GM19351 (cell line): Measurements from ENCODE around the gene GPATCH2L.
A peak's percentile ranks its signal among the peaks of the same experiment; 100 is the strongest.

Experiments used
- ATAC-seq: cut with Tn5 transposase; IDR thresholded peaks from one replicate; pipeline ENCODE4 v1.9.1; 2021; ENCODE audit warnings: mild to moderate bottlenecking, moderate library complexity; ENCODE audit not compliant: unreplicated experiment

Gene GPATCH2L

DNA sequence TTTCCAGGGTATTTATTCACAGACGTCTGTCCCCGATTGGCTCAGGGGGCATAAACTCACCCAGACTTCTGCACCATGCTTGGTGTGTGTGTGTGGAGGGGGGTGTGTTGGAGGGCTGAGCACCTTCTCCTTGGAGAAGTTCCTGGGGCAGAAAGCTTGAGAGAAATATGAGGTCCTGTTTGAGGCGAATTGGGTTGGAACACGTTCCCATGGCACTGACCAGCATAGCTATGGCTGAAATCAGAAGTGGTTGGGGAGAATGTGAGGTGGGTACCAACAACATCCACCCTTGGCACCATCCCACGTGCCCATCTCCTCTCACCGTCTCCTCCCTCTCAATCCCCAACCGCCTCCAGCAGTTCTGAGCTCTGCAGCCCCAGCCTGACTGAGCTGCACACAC, 16.0 kb upstream of the GPATCH2L start:
- ATAC-seq = no peak

DNA sequence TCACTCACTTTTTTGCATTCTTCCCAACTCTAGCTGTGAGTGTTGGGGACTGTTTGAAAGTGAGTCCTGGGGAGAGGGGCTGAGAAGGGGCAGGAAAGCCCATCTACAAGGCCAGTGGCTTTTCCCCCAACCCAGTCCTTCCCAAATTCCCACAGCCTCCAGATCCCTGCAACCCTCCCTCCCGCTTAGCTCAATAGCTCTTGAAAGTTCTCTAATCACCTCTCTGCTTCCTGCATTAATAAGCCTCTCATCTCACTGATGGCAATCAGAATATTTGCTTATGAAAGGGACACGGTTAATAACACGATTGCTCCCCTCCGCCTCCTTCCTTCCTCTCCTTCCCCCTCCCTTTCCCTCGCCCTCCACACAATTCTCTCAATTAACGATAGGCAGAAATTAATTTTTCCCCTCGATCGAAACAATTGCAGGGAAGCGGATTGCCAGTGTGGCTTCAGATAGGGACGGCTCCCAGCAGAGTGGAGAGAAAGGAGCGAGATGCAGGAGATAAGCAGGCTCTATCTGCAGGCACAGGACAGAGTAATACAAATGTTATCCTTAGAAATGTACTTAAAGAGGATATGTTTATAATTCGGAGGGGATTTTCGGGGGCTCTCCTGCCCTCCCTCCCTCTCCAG, 15.1 kb upstream of the GPATCH2L start:
- ATAC-seq = no peak

DNA sequence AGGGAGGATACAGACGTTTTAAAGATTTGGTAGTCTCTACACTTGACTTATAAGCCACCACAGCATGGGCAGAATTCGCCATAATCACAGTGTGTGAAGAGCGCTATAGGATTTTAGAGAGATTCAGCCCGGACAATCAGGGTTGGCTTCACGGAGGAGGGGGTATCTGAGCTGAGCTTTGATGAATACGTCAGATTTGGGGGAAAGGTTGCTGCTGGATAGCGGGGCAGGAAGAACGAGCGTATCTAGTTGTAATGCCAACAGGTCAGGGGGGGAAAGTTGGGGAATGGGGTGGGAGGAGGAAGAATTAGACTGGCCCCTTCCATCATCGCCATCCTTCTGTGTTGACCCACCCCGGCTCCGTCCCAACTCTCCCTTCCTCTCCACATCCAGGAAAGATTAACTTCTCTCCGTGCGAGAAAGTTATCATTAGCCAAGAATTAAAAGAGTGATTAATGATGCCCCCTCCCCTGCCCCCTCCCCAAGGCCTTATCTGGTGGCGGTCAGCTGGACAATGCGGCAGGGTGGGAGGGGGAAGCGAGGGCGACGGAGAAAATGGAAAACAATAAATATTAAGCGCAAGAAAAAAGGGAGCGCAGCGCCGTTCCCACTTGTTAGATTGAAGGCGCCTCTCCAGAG, 13.5 kb upstream of the GPATCH2L start:
- no peak for ATAC-seq

DNA sequence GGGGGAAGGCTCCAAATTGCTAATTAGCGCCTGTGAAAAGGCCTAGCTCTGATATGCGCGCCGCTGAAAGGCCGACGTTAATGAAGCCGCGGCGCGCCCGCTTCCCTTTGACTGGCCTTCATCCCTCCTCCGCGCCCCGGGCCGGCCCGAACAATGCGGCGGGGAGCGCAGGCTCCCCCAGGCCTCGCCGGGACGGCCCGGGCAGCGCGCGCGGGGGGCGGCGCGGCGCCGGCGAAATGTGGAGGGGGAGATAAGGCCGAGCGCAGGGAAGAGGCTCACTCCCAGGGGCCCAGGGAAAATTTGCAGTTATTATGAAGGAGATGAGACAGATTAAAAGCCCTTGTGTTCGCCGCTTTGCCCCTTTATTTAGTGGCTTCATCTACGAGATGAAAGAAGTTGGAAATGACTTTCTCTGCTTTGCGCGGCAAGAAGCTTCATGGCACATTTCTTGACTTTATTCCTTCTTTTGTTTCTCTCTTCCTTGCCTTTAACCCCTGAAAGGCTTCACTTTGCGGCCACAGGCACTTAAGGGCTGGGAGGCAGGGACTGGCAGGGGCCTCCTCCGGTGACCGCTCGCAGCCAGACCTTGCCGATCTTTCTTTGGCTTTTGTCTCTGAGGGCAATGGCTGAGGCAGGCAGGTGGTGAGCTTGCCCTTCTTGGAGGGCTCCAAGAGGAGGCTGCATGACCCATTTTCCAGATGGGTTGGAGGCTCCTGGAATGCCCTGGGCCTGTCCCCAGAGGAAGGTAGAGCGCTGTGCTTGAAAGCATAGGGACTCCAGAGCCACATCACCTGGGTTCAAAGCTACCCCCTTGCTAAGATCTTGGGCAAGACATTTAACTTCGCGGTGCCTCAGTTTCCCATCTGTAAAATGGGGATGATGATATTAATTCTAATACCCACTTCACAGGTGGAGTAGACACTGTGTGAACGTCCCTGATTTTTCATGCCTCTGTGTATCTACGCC, 12.7 kb upstream of the GPATCH2L start:
- ATAC-seq = no peak

DNA sequence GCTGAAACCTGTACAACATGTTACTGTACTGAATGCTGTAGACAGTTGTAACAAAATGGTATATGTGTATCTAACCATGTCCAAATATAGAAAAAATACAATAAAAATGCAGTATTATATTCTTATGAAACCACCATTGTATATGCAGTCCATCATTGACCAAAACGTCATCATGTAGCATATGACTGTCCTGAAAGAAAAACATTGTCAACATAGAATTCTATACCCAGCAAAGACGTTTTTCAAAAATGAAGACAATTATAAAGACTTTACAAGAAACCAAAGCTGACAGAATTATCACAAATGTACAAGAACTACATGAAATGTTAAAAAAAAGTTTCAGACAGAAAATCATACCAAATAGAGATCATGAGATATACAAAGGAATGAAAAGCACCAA, 8.1 kb upstream of the GPATCH2L start:
- no peak for ATAC-seq

DNA sequence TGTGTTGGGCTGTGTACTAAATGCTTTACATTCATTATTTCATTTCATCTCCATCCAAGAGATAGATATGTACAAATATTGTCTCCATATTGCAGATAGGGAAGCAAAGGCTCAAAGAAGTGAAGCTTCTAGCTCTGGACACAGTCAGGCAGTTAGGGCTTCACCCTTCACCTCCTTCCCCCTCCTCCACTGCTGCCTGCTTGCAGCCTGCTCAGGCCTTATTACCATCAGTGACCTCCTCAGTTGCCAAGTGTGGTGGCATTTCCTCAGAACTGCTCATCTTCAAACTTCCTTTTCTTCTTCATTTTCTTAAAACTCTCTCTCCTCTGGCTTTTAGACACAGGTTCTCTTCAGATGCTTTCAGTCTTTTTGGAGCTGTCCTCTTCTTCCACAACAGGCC, 4.7 kb upstream of the GPATCH2L start:
- no peak for ATAC-seq

DNA sequence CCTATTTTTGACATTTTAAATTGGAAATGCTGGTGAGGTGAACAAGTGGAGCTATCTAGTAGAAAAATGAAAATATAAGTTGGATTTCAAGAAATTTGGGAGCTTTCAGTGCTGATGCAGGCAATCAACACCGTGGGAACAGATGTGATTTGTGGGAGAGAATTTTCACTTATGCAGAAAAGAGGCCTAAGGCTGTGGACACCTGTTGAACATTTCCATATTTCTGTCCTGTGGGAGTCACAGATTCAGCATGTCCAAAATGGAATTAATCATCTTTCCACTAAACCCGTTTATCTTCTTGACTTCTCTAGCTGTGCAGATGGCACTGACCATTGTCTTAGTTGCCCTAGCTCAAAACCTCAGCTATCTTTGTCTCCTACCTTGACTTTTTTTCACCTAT, 2.5 kb upstream of the GPATCH2L start:
- ATAC-seq = no peak

DNA sequence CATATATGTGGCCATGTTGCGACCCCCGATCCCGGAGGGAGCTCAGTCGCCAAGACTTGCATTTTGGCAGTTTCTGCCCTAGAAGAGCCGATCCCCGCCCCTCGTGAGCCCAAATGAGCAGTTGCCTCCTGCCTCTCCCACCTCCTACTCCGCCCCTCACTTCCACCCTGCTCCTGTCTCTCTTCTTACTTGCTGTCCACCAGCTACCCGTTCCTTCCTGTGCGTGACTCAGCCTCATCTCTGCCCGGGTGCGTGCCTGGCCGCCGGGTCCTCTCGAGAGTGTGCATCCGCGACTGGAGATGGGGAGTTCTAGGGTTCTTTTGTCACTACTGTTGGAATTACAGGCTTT, 585 bp downstream of the GPATCH2L start:
- peak; percentile 78 for ATAC-seq

DNA sequence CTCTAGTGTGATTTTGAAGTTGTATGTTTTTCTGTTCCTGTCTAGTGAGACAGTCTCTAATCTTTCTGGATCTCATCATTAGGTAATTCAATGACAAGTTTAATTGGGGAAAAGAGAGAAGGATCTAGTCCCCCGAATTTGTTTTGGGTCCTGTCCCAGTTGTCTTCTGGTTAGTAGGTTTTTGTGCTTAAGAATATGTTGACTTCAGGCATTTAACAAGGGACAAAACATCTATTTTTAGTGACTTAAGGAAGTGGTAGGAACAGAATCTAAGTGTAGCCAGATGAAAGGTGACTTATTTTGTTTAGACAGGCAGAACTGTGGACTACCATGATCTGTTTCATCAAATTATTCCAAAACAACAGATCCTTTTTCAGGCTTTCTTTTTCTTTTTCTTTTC, 2.2 kb downstream of the GPATCH2L start:
- ATAC-seq = no peak

DNA sequence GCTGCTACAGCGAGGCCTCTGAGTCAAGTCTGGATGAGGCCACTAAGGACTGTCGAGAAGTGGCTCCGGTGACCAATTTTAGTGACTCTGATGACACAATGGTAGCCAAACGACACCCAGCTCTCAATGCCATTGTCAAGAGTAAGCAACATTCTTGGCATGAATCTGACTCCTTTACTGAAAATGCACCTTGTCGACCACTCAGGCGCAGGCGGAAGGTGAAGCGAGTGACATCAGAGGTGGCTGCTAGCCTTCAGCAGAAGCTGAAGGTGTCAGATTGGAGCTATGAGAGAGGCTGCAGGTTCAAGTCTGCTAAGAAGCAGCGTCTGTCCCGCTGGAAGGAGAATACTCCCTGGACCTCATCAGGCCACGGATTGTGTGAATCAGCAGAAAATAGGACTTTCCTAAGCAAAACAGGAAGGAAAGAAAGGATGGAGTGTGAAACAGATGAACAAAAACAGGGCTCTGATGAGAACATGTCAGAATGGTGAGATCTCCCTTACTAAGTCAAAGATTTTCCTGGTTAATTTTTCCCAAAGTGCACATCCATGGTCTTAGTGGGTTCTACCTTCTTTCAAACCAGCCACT, 2.9 kb downstream of the GPATCH2L start:
- no peak for ATAC-seq

DNA sequence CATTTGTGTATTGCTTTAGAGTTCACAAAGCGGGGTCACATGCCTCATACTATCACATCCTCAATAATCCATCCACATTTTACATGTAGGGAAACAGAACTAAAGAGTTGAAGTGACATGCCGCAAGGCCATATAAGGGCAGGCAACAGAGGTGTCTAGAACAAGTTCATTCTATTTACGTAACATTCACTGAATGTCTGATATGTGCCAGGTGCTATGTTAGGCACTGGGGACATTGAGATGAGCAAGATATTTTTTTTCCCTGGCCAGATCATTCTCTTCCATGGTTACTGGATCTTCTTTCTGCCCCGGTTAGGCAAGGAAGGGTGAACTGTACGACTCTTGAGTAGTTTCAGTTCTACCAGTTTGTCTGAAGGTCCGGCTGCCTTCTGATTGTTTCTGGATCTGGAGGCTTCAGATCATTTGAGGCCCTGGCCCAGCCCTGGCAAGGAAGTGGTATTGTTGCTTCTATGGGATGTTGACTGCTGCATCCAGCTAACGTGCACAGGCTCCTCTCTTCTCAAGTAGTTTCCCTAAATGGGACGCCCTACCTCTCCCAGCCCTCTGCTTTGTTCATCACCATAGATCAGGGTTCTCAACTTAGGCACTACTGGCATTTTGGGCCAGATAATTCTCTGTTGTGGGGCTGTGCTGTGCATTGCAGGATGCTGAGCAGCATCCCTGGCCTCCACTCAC, 12.1 kb downstream of the GPATCH2L start:
- ATAC-seq = no peak

DNA sequence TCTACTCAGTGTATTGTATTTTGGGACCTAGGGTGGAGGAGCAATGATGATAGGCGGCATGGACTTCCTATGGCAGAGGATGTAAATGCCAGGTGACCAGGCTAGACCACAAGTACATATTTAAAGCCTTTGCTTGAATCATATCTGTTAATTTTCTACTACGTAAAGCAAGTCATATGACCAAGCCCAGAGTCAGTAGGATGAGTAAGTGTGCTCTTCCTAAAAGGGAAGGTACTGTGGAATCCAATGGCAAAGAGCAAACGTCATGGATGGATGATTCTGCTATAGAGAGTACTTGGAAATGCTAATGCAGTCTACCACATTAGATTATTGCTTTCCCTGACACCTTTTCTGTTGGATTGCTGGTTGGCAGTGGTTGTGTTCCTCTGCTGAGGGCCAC, 16.8 kb downstream of the GPATCH2L start:
- no peak for ATAC-seq

DNA sequence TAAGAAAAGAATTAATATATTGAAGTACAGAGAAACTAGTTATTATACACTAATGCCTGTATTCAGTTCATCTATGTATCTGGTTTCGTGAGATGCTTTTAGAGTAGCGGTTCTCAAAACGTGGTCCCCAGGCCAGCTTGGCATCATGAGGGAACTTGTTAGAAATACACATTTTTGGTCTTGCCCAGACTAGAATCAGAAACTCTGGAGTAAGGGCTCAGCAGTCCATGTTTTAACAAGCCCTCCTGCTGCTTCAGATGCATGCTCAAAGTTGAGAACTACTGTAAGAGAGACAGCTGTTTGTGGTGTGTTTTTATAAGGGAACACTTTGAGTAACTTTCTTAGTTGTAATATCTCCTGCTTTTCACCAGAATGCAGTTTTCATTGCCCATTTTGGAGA, 18.1 kb downstream of the GPATCH2L start:
- no peak for ATAC-seq

DNA sequence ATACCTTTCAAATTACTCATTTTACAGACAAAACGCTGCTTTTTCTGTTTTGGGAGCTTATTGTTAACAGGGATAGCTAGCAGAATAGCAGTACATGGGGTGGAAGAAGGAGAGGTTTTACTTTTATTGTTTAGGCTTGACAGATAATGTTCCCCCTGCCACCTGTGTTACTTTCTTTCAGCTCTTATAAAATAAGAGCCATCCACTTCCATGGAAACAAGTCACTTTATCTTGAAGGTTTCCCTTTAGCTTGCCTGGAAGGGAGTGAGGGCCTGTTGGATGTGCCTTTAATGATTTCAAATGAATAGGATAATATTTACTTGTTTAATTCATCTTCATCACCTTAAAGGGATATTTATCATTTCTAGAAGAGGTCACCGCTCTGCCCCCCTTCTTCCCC, 23.3 kb downstream of the GPATCH2L start:
- ATAC-seq = no peak

DNA sequence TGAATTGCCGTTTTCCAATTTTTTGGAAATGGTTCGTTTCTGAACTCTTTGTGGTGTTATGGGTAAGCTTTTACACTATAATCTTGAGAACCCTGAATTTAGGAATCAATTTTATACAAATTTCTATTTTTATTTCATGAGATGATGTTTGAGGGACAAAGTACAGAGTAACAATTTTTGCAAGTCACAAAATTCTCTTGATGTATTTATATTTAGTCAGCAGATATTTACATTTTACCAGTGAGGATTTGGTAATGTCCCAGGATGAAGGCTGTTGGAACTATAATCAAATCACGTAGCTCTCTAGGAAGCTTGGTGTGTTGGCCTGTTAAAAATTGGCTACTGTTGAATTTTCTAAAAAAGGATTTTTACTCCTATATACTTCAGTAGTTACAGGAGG, 24.2 kb downstream of the GPATCH2L start:
- ATAC-seq = no peak

DNA sequence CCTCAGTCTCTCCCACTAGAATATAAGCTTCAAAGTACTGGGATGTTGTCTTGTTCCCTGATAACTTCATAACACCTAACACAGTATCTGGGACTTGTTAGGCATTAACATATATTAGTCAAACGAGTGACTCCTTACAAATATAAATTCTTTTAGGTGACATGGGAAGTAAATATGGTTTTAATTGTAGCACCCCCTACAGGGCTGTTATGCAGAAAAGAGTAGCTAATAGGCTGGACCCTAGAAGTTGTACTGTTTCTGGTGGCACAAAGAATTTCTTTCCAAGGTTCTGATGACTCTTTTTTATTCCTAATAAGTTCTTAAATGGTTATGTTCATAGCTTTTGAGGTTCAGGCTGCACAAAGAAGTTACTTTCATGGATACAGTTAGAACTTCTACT, 29.8 kb downstream of the GPATCH2L start:
- no peak for ATAC-seq

DNA sequence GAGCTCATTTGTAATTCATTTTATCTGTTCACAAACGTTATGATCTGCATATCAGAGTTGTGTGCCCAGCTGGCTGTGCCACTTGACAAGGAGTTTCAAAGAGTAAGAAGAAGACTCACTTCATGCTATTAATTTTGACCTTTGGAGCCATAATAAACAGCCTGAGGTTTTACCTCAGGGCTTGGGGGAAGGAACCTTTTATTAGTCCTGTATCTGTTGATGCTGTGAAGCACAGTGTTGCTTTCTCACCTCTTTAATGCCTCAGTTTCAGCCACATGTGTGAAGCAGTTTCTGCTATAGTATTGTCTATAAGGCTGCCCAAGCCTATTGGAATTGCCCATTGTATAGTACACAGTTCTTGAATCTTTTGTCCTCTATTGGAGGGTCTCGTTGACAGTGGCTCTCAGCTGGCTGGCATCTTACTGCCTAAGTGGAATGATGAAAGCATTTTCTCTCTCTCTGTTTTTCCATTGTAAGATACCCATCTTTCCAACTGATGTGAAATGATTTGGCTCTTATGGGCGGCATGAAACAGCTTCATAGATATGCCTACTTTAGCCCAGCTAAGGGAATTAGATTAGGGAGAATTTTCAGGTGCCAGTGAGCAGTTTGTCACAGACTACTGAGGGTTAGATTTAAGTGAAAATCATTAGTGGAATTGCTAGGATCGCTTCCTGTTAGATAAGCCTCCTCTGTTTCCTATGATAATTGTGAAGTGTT, 34.7 kb downstream of the GPATCH2L start:
- ATAC-seq = peak; percentile 83

DNA sequence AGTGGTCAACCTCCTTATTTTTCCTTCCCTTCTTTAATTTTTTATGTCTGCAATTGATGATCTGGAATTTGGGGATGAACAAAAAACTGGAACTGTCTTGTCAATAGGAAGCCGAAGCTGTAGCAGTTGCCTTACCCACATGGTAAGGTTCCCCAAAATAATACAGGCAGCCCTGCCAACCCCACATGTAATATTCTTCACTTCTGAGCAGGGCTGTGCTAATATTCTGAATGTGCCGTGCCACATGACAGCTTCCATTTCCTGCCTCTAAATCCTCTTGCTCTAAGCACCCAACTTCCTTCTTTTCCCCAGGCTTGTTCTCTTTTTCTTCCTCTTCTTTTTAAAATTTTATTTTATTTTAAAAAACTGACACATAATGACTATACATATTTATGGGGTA, 39.6 kb downstream of the GPATCH2L start:
- no peak for ATAC-seq

DNA sequence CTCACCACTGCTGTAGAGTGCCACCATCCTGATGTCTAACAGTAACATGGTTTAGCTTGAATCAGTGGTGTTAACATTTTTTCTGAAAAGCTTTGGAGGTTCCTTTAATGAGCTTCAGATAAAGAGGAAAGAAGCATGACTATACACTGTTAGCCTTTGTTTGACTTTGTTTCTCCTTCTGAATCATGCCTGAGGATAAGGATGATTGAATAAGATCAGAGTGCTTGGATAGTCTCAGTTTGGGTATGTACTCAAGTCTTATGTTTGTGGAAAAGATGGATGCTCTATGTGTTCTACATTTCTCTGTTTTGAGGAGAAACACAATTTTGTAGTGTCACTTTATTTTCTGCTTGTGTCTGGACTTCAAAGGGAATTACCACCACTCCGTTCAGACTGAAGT, 42.0 kb downstream of the GPATCH2L start:
- no peak for ATAC-seq

DNA sequence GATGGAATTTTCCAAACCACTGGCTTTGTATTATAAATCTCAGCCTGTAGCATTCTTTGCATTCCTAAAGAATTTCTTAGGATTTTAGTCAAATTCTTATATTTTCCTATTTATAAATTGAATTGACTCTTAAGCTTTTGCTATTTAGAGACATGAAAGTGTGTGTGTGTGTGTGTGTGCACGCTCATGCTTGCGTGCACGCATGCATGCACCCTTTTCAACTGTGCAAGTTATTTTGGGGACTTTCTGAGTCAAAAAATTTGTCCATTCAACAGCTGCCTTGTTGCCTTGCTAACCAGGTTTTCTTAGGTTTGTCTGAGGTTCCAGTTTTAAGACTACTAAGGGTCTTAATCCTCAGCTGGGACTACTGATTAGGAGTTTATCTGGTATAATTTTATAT, 42.6 kb downstream of the GPATCH2L start:
- no peak for ATAC-seq
